Dermis microvascular lymphatic vessel endothelial cell (primary cell): Measurements from ENCODE around the gene SREBF1. TPM values are rescaled to one million over a fixed set of nuclear protein-coding genes. Genes with fewer than 3 reads are reported as not detected.

Source experiments
- DNase-seq, 2 donors: peaks; one replicate each; pipeline versions ENCODE4 v3.0.0 to v3.0.0-alpha.2; 2010; ENCODE audit warnings: low read depth in 2 of 2
- total RNA-seq: library from RNA; depleted of rRNA; stranded (reverse); fragments of >200 nt; gene quantifications from 2 replicates; pipeline ENCODE4 v1.2.1, GENCODE V29; 2014

The SREBF1 gene
- total RNA-seq, 1 donor from 2014 or later, result 39.7 TPM

DNA sequence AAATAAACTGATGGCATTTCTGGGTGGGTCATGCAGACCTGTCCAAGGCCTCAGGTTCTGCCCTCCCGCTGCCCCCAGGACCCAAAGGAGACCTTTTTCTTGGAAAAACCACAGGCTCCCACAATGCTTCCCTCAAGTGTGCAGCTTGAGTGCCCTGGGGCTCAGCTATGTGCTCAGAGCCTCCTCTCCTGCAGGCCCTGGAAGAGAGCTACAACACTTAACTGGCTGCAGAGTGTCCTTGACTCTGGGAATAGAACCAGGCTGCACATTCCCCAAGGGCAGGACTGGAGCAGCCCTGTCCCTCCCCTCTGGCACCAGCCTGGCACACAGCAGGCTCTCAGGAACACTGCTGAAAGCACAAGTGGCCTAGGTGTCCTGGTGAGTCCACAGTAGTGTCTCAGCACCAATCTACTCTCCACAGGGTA, 4.8 kb upstream of the SREBF1 start:
- DNase-seq, result no peak

GRCh38 chr17:17840751-17841591, 4.2 kb upstream of the SREBF1 start:
- DNase-seq, result peak in 1 of 2 donors; percentile 54

GRCh38 chr17:17839791-17840707, 3.3 kb upstream of the SREBF1 start:
- peak; percentile 59 to 86 for DNase-seq

DNA sequence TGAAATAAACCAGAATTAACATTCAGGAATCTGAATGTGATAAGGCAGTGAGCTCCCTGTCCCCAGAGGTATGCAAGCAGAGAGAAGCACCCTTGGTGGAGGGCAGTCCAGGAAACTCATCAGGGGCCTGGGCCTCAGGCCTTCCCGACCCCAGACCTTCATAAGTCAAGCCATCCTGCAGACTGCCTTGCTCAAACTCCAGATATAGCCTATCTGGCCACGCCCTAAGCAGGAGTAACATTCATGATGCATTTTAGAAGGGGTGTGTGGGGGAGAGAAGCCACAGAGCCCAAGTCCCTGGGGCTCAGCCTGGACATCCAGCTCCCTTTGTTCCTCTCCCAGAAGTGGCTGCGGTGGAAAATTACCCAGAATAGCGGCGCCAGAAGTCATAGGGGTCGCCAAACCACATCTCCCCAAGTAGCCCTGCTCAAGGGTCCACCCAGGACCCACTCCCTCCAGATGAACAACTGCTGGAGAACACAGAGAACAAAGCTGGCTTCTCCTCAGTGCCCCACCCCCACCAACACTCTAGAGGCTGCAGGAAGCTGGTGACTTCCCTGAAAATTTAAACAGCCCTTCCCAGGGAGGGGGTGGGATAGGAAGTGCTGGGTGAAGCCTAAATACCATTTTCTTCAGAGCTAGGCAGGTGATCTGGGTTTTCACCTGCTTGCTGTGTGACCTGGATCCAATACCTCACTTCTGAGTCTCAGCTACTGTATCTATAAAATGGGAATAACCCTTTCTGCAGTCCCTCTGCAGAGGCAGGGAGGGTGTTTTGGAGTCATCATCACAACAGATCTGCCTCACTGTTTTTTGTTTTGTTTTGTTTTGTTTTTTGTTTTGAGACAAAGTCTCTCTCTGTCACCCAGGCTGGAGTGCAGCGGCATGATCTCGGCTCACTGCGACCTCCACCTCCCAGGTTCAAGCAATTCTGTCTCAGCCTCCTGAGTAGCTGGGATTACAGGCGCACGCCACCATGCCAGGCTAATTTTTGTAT, 1.5 kb upstream of the SREBF1 start:
- peak in 1 of 2 donors; percentile 55 for DNase-seq

DNA sequence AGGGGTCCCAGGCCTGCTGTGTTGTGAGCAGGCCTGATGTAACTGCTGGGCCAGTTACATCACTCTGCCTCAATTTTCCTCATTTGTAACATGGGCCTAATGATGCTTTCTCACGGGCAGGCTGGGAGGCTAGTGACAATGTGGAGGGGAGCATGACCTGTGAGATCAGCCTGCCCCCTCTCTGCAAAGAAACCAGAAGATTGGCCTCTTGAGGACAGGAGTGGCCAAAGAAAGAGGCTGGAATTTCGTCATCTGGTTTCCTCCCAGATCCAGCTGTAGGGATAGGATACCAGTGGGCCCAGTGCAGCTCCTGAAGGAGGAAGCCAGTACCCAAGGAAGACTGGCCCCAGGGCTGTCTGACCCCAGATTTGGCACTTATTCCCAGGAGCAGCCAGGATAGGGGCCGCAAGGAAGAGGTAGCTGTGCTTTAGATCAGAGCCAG, 615 bp upstream of the SREBF1 start:
- peak in 1 of 2 donors; percentile 65 for DNase-seq

- DNase-seq, result peak; percentile 93 to 96
Observed at GRCh38 chr17:17836250-17836817, 452 bp downstream of the SREBF1 start.

GRCh38 chr17:17835415-17836249, 1.2 kb downstream of the SREBF1 start:
- no peak for DNase-seq

DNA sequence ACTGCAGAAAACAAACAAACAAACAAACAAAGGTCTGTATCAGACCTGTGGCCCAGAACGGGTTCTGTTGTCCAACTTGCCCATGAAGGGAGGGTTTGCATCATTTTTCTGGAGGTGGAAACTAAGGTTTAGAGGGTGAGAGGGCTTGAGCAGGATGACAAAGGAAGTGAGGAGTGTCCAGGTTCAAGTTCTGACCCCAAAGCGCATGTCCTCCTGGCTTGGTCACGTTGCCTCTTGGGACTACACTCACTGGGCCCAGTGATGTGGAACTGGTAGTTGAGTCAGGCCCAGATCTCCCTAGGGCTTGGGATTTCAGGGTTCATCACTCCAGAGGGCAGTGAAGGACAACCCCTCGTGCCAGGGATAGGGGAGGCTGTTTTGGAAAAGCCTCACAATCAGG, 1.8 kb downstream of the SREBF1 start:
- no peak for DNase-seq

DNA sequence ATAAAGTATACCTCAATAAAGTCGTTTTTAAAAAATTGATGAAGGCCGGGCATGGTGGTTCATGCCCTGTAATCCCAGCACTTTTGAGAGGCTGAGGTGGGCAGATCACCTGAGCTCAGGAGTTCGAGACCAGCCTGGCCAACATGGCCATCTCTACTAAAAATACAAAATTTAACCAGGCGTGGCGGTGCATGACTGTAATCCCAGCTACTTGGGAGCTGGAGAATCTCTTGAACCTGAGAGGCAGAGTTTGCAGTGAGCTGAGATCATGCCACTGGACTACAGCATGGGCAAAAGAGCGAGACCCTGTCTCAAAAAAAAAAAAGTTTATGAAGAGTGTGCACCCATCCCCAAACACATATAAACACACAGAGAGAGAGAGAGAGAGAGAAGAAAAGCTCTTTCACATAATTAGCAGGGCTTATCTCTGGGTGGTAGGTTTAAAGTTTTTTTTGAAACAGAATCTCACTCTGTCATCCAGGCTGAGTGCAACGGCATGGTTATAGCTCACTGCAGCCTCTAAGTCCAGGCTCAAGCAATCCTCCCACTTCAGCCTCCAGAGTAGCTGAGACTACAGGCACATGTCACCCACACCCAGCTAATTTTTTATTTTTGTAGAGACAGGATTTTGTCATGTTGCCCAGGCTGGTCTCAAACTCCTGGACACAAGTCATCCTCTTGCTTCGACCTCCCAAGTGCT, 3.0 kb downstream of the SREBF1 start:
- DNase-seq, result no peak

DNA sequence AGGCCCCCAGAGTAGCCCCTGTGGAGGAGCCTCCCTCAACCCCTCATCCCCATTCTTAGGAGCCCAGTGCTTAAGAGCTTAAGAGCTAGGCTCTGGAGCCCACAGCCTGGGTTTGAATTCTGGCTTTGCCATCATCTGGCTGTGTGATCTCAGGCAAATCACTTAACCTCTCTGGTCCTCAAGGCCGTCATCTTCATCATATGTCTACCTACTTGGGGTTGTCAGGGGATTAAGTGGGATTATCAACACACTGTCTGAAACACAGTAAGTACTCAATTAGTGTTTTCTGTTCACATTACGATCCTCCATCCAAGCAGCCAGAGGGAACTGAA, 4.8 kb downstream of the SREBF1 start:
- no peak for DNase-seq

DNA sequence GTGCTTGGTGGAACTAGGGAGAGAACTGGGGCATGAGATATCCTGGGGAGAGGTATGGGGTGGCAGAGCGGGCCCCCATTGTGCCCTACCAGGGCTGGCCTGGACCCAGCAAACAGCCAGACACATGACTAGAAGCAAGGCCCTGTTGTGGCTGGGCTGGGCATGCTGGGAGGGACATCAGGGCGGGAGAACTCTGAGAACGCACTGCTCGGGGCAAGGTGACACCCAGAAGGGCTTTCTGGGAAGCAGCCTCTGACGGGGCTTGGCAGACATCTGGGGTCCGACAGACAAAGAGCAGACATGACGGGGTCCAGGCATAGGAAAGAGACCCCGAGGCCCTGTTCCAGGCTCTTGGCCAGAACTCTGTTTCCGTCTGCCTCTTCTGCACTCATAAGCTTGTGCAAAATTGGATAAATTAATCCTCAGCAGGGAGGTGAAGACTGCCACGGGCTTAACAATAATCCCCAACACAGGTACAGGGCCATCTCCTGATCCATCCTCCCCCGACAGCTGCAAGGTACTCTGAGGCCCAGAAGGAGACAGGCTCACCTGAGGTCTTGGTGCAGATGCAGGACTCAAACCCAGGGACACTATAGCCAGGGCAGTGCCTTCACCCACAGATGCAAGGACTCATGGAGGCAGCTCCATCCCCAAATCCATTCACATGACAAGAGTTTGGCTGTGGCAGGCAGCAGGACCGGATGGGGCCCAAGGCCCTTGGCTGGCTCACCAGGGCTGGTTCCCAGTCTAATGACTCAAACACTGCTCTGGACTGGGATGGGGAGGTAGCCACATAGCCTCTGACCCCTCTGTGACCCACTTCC, 5.4 kb downstream of the SREBF1 start:
- DNase-seq, result no peak

DNA sequence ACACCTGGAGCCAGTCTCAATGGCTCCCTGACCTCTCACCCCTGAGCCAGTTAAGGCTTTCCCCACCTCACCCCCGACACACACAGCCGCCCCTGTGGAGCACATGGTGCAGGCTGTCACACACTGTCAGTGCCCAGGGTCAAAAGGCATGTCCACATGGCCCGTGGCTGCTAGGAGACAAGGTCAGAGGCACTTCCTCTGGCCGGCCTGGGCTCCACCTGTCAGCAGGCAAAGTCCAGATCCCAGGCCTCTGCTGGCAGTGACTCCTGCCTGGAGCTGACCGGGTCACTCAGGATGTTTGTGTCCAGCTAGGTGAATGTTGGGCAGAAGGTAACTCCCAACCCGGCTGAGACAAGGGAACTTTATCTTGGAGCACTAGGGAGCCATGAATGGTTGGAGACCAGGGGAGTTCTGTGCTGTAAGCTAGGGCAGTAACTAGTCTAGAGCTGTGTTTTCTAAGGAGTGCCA, 6.0 kb downstream of the SREBF1 start:
- DNase-seq, result peak in 1 of 2 donors; percentile 43

DNA sequence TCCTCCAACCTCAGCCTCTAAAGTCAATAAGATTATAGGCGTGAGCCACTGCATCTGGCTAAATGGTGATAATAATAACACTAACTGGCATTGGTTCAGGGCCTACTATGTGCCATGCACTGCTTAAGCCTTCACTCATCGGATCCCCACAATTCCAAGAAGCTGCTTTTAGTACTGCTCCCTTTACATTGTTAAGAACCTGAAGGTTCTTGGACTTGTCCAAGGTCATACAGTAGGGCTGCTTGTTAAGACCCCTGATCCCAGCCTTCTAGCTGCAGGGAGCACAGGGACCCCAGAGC, 6.6 kb downstream of the SREBF1 start:
- DNase-seq, result no peak

DNA sequence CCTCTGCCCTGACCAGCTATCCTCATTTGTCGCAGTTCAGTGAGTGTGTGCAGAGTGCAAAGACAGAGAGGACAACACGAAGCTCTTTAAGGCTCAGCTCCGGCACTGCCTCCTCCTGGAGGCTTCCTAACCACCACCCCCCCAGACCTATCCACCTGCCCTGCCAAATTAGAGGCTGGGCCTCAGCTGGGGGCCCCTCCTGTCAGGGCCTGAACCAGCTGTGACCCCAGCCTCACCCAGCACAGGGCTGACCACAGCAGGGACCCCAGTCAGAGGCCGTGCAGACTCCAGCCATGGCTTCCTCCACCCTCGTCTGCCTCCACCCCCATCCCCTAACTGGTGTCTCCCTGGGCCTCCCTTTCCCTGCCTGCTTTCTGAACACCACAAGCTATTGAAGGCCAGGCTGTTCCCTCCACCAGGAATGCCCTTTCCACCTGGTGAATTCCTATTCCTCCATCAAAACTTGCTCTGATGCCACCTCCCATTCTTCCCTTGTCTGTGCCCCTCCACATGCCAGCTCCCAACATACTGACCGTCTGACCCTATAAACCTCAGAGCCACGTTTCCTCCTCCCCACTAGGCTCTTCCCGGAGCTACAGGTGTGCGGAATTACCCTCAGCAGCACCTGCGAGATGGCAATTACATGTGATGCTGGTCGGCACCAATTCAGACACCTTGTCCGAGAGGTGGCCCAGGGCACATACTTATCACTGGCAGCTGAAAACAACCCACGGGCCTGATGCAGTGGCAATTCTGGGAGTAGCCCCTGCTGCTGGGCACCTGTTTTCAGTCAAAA, 8.8 kb downstream of the SREBF1 start:
- DNase-seq, result no peak

DNA sequence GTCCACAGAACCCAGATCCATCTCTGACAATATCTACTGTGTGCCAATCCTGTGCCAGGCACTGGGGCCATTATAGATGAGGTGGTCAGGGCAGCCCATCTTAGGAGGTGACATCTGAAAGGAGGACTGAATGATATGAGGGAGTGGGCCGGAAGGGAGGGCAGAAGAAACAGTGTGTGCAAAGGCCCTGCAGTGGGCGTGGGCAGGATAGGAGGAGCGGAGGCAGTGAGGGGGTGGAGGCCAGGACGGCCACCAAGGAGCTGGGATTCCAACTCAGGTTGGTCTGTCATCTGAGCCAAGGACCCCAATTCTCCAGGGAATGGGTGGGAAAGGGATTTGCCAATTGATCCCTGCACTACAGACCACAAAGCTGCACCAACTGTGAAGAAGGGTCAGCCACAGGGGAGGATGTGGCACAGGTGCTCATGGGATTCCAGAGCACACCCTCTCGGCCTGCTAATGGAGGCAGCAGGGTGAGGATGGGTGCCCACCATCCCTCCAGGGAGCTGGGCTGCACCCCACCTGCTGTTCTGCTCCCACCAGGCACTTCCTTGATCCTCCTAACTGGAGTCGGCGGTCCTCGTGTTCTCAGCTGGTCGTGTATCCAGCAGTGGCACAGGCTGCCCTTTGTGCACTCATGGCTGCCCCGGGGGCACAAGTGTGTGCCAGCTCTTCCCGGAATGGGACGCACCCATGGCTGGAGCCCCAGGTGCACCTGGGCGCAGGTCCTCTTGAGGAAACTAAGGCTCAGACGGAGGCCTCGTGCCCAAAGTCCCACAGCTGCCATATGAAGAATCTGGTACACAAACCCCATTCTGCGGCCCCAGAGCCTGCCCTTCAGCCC, 9.6 kb downstream of the SREBF1 start:
- no peak for DNase-seq

- no peak for DNase-seq
Observed at GRCh38 chr17:17826342-17826713, 10.5 kb downstream of the SREBF1 start.
